HG02763 (cell line): ENCODE data around the gene ZNF565.
"Not testable (repeated sequence)": the region's sequence is repeated elsewhere in the genome, so short reads cannot be mapped to it uniquely, and the experiment has no call there.

Source experiments
- ATAC-seq: cut with Tn5 transposase; IDR thresholded peaks from one replicate; pipeline ENCODE4 v1.9.1; 2021; ENCODE audit warnings: mild to moderate bottlenecking, moderate library complexity; ENCODE audit not compliant: unreplicated experiment

ZNF565 gene

GRCh38 chr19:36215276-36216123, 1.0 kb upstream of the ZNF565 start:
- ATAC-seq: no peak

GRCh38 chr19:36212895-36213294, 1.6 kb downstream of the ZNF565 start:
- ATAC-seq: no peak

- ATAC-seq: no peak
Measured at GRCh38 chr19:36210497-36210896, 4.0 kb downstream of the ZNF565 start.

- no peak for ATAC-seq
Measured at GRCh38 chr19:36209372-36209771, 5.1 kb downstream of the ZNF565 start.

- no peak for ATAC-seq
Measured at GRCh38 chr19:36207605-36208252, 6.7 kb downstream of the ZNF565 start.

DNA sequence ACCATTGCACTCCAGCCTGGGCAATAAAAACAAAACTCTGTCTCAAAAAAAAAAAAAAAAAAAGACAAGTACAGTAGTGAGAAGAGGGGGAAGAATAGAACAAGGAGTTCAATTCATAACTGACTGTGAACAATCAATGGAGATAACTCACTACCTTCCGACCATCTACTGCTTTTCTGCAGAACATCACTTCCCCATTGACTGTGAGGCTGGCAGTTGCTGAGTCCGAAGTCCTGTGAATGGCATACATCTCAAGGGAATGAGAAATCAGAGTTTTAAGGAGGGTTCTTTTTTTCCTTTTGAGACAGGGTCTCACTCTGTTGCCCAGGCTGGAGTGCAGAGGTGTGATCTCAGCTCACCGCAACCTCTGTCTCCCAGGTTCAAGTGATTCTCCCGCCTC, 11.2 kb downstream of the ZNF565 start:
- ATAC-seq: no peak

GRCh38 chr19:36201684-36202083, 12.8 kb downstream of the ZNF565 start:
- ATAC-seq: no peak

- ATAC-seq: no peak
Measured at GRCh38 chr19:36198119-36198518, 16.3 kb downstream of the ZNF565 start.

- no peak for ATAC-seq
Measured at GRCh38 chr19:36196249-36196648, 18.2 kb downstream of the ZNF565 start.

DNA sequence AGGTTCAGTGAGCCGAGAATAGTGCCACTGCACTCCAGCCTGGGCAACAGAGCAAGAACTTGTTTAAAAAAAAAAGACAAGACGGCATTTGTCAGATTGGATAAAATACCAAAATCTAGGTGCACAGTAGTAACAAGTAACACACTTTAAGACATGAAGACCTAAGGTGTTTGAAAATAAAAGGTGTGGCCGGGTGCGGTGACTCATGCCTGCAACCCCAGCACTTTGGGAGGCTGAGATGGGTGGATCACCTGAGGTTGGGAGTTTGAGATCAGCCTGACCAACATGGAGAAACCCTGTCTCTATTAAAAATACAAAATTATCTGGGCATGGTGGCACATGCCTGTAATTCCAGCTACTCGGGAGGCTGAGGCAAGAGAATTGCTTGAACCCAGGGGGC, 27.7 kb downstream of the ZNF565 start:
- not testable (repeated sequence) for ATAC-seq

- no peak for ATAC-seq
Measured at GRCh38 chr19:36183245-36183628, 31.2 kb downstream of the ZNF565 start.

GRCh38 chr19:36182612-36183244, 31.7 kb downstream of the ZNF565 start:
- ATAC-seq: no peak

DNA sequence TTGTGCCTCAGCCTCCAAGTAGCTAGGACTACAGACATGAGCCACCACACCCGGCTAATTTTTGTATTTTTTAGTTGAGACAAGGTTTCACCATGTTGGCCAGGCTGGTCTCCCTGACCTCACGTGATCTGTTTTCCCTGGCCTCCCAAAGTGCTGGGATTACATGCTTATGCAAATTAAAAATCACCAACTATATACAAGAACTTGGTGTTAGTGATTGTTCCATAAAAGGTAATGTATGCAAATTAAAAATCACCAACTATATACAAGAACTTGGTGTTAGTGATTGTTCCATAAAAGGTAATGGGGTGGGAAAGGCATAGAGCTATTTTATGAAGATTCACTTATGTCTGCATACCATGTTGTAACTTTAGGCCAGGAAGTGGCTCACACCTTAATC, 35.4 kb downstream of the ZNF565 start:
- ATAC-seq: not testable (repeated sequence)

GRCh38 chr19:36173846-36174245, 40.6 kb downstream of the ZNF565 start:
- not testable (repeated sequence) for ATAC-seq

DNA sequence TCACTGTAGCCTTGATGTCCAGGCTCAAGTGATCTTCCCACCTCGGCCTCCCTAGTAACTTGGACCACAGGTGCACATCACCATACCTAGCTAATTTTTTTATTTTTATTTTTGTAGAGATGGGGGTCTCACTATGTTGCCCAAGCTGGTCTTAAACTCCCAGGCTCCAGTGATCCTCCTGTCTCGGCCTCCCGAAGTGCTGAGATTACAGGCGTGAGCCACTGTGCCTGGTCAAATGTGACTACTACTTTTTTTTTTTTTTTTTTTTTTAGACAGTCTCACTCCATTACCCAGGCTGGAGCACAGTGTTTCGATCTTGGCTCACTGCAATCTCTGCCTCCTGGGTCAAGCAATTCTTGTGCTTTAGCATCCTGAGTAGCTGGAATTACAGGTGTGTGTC, 41.6 kb downstream of the ZNF565 start:
- ATAC-seq: no peak

- no peak for ATAC-seq
Measured at GRCh38 chr19:36169084-36169760, 45.2 kb downstream of the ZNF565 start.

- ATAC-seq: no peak
Measured at GRCh38 chr19:36163813-36164212, 50.7 kb downstream of the ZNF565 start.

DNA sequence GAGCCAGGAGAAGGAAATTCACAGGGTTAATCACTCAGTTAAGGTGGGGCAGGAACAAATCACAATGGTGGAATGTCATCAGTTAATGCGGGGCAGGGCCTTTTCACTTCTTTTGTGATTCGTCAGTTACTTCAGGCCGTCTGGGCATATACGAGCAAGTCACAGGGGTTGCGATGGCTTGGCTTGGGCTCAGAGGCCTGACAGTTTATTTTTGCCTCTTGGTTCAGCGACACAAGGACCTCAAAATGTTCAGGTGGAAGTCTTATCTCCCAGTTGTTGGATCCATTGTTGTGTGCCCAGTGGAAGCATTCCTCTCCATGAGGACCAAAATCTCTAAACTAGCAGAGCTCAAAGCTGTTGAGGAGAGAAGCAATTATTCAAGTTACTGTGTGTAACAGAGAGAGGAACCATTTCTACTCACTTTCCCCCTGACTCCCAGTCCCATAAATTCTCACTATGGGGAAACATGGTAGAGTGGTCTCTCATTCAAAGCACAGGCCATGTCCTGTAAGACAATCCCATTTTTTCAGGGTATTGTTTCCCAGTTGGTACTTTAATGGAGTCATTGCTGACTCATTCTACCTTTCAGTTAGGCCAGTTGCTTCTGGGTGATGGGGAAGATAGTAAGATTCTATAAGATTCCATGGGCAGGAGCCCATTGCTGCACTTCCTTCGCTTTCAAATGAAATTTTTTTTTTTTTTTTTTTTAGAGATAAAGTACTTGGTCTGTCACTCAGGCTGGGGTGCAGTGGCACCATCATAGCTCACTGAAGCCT, 53.5 kb downstream of the ZNF565 start:
- no peak for ATAC-seq

DNA sequence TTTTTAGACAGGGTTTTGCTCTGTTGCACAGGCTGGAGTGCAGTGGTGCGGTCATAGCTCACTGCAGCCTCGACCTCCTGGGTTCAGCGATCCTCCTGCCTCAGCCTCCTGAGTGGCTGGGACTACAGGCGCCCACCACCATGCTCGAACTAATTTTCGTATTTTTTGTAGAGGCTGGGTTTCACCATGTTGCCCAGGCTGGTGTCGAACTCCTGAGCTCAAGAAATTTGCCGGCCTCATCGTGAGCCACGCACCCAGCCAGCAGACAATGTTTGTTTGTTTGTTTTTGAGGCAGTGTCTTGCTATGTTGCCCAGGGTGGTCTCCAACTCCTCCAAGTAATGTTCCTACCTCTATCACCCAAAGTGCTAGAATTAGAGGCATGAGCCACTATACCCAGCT, 61.3 kb downstream of the ZNF565 start:
- no peak for ATAC-seq

DNA sequence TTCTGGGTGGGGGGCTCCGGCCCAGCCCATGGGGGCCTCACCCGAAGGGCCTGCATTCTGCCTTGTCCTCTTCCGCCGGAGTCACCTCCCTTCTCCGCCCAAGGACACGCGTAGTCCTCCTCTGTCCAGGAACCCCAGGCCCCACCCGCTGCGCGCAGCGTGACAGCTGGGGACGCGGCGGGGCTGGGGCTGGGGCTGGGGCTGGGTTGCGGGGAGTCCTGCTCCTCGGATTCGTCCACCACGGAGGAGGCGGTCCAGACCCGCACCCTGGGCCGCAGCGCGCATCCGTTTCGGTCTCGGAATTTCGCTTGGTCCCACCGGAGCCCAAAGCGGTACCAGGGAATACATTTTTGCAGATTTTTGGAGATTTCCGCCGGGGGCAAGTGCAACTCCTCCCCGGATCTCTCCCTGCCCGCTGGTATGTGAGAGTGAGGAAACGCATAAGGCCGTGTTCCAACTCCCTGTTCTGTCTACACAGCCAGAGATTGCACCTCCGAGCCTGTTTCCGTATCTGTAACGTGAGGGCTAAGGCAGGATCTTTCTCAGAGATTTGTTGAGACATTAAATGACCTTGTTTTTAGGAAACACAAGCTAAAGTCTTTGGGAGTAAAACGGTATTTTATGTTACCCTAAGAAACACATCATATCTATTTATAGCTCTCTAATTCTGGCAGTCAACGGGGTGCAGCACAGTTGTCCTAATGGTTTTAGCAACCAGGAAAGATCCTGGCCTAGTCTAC, 61.9 kb downstream of the ZNF565 start, which contains the start of gene COX7A1:
COX7A1 (minus strand) TSS at position 96 of the 740 bp plus-strand sequence; CDS start at position 56, 40 bp downstream.
- ATAC-seq: no peak
